ENCODE data around the gene GNAQ.
"Not testable (repeated sequence)": the region's sequence is repeated elsewhere in the genome, so short reads cannot be mapped to it uniquely, and the experiment has no call there.

GNAQ gene

DNA sequence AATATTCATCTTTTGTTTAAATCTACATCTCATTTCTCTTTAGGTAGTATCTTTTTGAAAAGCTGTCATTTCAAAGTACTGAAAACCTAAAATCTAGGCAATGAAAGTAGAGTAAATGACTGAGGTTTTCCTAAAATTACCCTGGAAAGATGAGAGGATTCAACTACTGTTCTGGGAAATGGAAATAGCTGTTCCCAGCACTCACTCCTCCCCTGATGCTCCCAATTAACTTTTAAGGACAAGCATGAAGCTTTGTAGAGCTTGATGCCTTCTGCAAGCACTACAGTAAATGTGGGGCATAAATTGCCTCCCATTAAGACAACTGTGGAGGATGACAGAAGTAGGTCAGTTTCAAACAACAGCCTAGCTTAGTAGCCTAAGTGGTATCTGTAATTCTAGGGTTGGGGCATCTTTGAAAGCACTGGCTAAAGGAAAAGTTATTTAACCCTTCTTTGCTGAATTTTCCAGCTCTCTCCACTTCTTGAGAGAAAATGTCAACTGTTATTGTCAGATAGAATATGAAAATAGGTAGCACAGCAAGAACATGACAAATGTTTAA is 283.3 kb downstream of the GNAQ start:
- DNase-seq (ENCODE audit: low read depth in 2 of 3, low spot score in 2 of 3): no peak

DNA sequence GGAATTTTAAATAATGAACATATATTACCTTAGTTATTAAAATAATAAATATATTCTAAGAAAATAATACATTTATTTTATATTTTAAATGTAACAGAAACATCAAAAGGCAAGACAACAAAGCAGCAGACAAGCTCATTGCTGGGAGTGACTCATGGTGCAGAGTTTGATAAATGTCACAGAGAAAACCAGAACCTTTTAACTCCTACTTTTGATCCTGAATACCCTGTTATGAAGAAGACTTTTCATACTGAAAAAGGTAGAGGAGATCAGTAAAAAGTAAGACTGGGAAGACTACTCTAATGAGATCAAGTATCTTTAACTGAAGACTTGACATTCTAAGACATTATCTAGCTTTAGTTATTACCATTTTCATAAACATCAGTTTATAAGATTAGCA is 284.4 kb downstream of the GNAQ start:
- no peak for DNase-seq (ENCODE audit: low read depth in 2 of 3, low spot score in 2 of 3)

- no peak for DNase-seq (ENCODE audit: low read depth in 2 of 3, low spot score in 2 of 3)
These were observed 286.7 kb downstream of the GNAQ start for GRCh38 chr9:77744841-77745430.

- no peak for DNase-seq (ENCODE audit: low read depth in 2 of 3, low spot score in 2 of 3)
These were observed 288.2 kb downstream of the GNAQ start for GRCh38 chr9:77743386-77743785.

DNA sequence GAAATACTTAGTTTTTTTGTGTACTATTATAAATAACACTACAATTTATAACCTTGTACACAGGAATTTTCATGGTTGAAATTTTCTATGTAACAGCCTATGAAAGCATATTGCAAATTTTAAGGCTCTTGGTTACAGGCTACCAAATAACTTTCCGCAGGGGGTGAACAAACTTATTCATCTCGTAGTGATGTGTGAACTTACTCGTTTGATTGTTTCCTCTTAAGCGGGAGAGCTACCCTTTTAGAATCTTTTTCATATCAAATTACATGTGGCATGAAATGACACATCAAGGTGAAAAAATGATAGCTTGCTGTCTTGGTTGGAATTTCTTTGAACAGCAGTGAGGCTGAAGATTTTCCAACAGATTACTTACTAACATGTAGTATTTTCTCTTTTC is 292.7 kb downstream of the GNAQ start:
- DNase-seq (ENCODE audit: low read depth in 2 of 3, low spot score in 2 of 3): no peak

- no peak for DNase-seq (ENCODE audit: low read depth in 2 of 3, low spot score in 2 of 3)
These were observed 296.1 kb downstream of the GNAQ start for GRCh38 chr9:77735494-77735893.

DNA sequence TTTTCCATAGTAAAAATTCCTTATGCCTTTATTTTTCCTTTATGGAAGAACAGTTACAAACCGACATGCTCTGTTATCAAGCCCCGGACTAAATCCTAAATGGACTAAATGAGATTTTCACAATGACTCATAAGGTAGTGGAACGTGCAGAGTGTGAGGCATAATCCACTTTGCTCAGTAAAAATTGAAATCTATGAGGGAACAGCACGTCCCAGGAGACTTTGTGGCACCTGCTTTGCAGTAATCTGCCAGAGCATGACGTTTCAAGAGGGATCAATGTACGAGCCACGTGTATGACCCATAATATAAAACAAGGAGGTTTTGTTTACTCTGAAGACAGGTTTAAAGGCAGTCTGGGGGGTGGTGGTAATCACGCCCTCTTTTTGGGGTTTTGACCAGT is 299.7 kb downstream of the GNAQ start:
- DNase-seq (ENCODE audit: low read depth in 2 of 3, low spot score in 2 of 3): no peak

DNA sequence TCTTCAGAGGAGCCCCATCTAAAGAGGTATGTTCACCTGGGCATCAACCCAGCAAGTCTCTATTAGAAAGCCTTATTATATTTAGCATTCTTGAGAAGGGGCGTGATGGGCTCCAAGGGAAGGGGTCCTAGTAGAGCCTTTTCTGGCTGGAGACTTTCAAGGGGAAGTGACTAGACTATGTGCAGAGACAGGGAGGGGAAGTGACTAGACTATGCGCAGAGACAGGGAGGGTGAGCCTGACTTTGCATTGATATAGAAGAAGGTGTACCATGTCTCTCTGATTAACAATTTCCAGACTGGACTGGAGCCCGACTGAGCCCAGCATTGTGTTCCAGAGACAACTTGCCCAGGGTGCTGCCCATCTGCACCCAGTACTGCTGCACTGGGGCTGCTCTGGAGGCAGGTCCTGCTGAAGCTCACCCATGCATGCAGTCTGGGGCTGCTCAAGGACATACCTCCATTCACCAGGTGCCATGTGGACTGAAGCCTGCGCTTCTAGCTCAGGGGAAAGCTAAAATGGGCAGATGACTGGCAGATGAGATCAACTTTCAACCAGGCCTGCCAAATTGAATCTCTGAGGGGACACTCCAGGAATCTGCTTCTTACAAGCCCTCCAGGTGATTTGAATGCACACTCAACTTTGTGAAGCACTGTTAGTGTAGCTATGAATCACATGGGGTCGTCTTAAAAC is 300.5 kb downstream of the GNAQ start:
- no peak for DNase-seq (ENCODE audit: low read depth in 2 of 3, low spot score in 2 of 3)

GRCh38 chr9:77729177-77729576 is 302.4 kb downstream of the GNAQ start:
- no peak for DNase-seq (ENCODE audit: low read depth in 2 of 3, low spot score in 2 of 3)

DNA sequence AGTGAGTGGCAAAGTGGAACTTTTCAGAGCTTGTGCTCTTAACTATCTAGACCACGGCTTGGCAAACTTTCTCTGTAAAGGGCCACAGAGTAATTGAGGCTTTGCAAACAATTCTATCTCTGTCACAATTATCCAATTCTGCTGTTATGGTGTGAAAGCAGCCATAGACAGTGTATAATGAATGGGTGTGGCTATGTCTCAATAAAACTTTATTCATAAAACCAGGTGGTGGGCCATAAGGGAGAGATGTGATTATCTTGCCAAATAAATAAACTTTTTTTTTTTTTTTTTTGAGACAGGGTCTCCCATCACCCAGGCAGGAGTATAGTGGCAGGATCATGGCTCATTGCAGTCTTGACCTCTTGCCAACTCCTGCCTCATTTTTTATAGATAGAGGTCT is 304.8 kb downstream of the GNAQ start:
- no peak for DNase-seq (ENCODE audit: low read depth in 2 of 3, low spot score in 2 of 3)

DNA sequence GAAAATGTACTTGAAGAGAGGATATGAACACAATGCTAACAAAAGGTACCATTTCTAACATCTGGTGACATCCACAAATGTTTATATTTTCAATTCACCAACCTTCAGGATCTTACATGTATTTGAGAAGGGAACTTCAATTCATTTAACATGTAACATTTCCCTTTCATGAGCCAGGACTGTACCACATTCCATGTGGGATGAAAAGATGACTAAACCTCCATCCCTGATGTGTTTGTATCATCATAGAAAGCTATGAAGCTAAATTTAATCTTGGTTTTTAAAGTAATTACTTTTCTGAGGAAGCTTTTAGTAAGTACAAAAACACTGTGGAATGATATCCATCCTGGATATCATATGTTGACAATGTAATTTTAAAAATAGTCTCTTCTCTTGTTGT is 305.3 kb downstream of the GNAQ start:
- no peak for DNase-seq (ENCODE audit: low read depth in 2 of 3, low spot score in 2 of 3)

DNA sequence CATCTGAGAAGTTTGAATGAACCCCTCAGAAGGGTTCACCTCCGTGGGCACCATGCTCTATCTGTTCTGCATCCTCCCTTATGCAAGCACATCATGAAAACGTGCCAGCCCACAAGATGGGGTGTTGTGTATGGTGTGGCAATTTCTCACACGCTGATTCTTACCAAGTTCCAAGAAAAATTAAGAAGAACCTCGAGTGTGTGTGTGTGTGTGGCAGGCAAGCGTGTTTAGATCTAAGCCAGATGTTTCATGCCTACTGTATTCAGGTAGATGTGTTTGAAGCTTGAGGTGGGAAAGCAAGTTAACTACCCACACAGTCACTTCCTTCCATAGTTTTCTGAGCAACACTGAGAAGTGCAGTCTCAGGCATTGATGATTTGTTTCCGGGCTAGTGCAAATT is 305.8 kb downstream of the GNAQ start:
- DNase-seq (ENCODE audit: low read depth in 2 of 3, low spot score in 2 of 3): no peak

DNA sequence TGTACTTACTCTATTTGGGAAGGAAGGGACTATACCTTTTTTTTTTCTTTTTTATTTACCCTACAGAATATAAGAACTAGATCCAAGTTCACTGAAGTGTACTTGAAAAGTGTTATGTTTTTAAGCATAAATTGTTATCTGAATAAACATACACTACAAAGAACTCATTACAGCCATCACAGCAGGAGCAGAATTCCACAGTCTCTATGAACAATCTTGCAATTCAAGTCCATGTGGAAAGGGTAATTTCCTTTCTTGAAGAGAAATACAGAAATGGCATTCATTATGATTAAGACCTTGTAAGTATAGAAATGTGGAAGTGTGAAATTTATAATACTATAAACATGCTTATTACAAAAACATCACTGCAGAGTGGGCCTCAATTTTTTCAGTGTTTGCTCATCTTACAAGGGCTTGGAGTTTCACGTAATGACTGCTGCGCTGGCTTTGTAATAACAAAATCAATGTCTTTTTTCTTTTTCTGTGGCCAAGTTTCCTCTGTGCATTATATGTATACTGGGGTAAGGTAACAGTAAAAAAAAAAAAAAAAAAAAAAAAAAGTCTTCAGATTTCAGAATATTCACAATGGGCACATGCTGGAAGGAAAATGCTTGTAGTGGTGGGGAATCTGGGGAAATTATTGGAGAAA is 306.4 kb downstream of the GNAQ start:
- no peak for DNase-seq (ENCODE audit: low read depth in 2 of 3, low spot score in 2 of 3)

DNA sequence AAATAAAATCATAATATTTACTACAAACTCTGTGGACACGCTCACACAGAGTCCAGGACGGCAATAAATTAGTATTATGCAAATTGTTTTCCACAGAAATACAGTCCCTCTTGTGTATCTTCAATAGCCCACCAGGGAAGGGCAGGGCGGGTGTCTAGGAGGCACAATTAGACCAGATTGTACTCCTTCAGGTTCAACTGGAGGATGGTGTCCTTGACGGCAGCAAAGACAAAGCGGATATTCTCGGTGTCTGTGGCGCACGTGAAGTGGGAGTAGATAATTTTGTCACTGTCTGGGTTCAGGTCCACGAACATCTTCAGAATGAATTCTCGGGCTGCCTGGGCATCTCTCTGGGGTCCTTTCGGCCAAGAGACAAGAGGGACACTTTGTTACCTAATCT is 310.5 kb downstream of the GNAQ start:
- DNase-seq (ENCODE audit: low read depth in 2 of 3, low spot score in 2 of 3): not testable (repeated sequence)

DNA sequence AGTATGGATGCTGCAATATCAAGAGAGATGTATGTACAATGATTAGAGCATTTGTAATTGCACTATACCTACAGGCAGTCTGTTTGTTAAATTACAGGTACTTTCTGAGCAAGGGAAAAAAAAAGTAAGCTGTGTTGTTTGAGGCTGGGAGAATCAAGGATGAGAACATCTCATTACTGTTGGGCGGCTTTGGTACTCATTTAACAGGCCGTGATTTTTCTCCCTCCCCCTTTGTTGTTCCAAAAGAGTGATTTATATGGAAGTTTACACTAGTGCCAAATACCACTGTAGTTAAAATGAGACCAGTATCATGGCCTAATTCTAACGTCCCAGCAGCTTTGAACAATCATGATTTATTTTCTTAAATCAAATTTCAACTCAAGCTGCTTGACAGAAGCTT is 312.3 kb downstream of the GNAQ start:
- DNase-seq (ENCODE audit: low read depth in 2 of 3, low spot score in 2 of 3): no peak

DNA sequence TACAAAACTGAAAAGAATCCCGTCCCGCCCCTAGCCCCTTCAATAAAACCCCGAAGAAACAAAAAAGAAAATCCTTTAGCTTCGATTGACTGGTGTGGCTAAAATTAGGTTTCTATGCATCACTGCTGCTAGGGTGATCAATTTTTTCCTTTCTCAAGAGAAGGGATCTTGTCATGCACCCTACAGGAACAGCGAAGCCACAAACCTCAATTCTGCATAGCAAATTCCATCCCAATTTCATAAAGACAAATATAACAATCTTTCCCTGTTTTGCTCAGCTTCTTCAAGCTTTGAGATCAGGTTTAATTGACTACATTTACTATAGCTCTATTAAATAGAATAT is 313.3 kb downstream of the GNAQ start:
- not testable (repeated sequence) for DNase-seq (ENCODE audit: low read depth in 2 of 3, low spot score in 2 of 3)

GRCh38 chr9:77717608-77718297 is 313.9 kb downstream of the GNAQ start:
- not testable (repeated sequence) for DNase-seq (ENCODE audit: low read depth in 2 of 3, low spot score in 2 of 3)

GRCh38 chr9:77714077-77714549 is 317.5 kb downstream of the GNAQ start:
- DNase-seq (ENCODE audit: low read depth in 2 of 3, low spot score in 2 of 3): no peak

GRCh38 chr9:77712533-77713130 is 319.0 kb downstream of the GNAQ start:
- no peak for DNase-seq (ENCODE audit: low read depth in 2 of 3, low spot score in 2 of 3)

DNA sequence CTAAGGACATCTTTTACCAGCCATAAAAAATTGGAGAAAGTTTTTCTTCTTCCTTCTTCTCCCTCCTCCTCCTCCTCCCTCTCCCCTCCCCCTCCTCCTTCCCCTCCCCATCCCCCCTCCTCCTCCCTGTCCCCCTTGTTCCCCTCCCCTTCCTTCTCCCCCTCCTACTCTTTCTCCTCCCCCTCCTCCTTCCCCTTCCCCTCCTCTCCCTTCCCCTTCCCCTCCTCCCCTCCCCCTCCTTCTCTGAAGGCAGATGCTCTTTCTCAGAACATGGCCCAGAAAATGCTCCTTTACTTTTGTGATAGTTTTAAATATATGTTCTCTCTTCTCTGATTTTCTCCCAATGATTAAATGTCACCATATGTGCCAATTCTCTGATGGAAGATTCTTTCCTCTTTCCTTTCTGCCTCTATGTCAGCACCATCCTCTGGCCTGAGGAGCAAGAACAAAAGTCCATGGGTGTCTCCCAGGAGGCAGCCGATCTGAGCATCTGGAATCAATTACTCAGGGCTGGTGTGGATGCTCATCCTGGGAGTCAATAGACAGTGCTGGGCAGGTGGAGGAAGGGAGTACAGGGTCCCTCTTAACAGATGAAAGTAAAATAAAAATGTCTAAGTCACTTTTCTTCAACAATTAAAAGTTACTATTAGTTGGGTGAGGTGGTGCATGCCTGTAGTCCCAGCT is 320.5 kb downstream of the GNAQ start:
- no peak for DNase-seq (ENCODE audit: low read depth in 2 of 3, low spot score in 2 of 3)

- DNase-seq (ENCODE audit: low read depth in 2 of 3, low spot score in 2 of 3): no peak
These were observed 321.3 kb downstream of the GNAQ start for GRCh38 chr9:77710316-77710715.
